PC-3 (cell line): ENCODE data around the gene ANKRD11. TPM values are rescaled to one million over a fixed set of nuclear protein-coding genes. Genes with fewer than 3 reads are reported as not detected.
A peak's percentile ranks its signal among the peaks of the same experiment; 100 is the strongest.

Experiments
- ATAC-seq: fragments of 200-7000 bp; cut with Tn5 transposase; 2 replicates; pipeline ENCODE4 v1.9.1; 2020; ENCODE audit warnings: mild to moderate bottlenecking, moderate library complexity
- BruUV-seq: library from RNA; stranded (reverse); fragments of 400-500 nt; replicated peaks from 2 replicates; lab custom pipeline; 2021; lab: Mats Ljungman, UMichigan
- CTCF ChIA-PET: fragments of 300-600 bp; sonication (Branson Sonifier 250); formaldehyde crosslinking; loops from one replicate; lab custom pipeline; 2022; ENCODE audit warnings: antibody characterized with exemption; lab: Charles Lee
- POLR2A ChIA-PET: fragments of 300-600 bp; sonication (Branson Sonifier 250); formaldehyde crosslinking; loops from one replicate; lab custom pipeline; 2022; ENCODE audit warnings: antibody characterized with exemption; ENCODE audit not compliant: unreplicated experiment; lab: Charles Lee
- DNase-seq: peaks from one replicate; pipeline ENCODE4 v3.0.0-alpha.2; 2015
- H2AFZ ChIP-seq: fragments of 300-600 bp; sonication (generic); 2 replicates; pipeline ENCODE4 v1.6.0; 2016; ENCODE audit warnings: antibody characterized with exemption, low read length
- H3F3A ChIP-seq: fragments of 300-600 bp; sonication (generic); one replicate; pipeline ENCODE4 v1.6.0; 2017; ENCODE audit warnings: antibody characterized with exemption, low read length, control low read depth, mild to moderate bottlenecking; ENCODE audit not compliant: unreplicated experiment
- H3K27ac ChIP-seq: fragments of 300-600 bp; sonication (generic); 2 replicates; pipeline ENCODE4 v1.5.1; 2016; ENCODE audit warnings: mild to moderate bottlenecking, low read length
- H3K27me3 ChIP-seq: fragments of 300-600 bp; sonication (generic); 2 replicates; pipeline ENCODE4 v1.6.1; 2016; ENCODE audit warnings: low read length, mixed read lengths
- H3K36me3 ChIP-seq: fragments of 300-600 bp; sonication (generic); 2 replicates; pipeline ENCODE4 v1.6.1; 2016; ENCODE audit warnings: low read depth, mixed run types, low read length, mixed read lengths
- H3K4me1 ChIP-seq: fragments of 300-600 bp; sonication (generic); 2 replicates; pipeline ENCODE4 v1.5.1; 2016; ENCODE audit warnings: low read length; ENCODE audit not compliant: insufficient read depth
- H3K4me2 ChIP-seq: fragments of 300-600 bp; sonication (generic); 2 replicates; pipeline ENCODE4 v1.6.0; 2016; ENCODE audit warnings: low read length
- H3K4me3 ChIP-seq: fragments of 300-600 bp; sonication (generic); 2 replicates; pipeline ENCODE4 v1.5.1; 2016; ENCODE audit warnings: mild to moderate bottlenecking, low read length, mixed read lengths
- H3K79me2 ChIP-seq: fragments of 300-600 bp; sonication (generic); 2 replicates; pipeline ENCODE4 v1.6.1; 2017; ENCODE audit warnings: low read length, mixed read lengths
- H3K9ac ChIP-seq: fragments of 300-600 bp; sonication (generic); 2 replicates; pipeline ENCODE4 v1.6.0; 2016; ENCODE audit warnings: mild to moderate bottlenecking, low read length
- H3K9me2 ChIP-seq: fragments of 300-600 bp; sonication (generic); replicated peaks from 2 replicates; pipeline ENCODE4 v1.6.1; 2016; ENCODE audit warnings: mixed run types, low read length, mixed read lengths
- H3K9me3 ChIP-seq: fragments of 300-600 bp; sonication (generic); 2 replicates; pipeline ENCODE4 v1.6.1; 2016; ENCODE audit warnings: low read length, mixed read lengths
- H4K20me1 ChIP-seq: fragments of 300-600 bp; sonication (generic); 2 replicates; pipeline ENCODE4 v1.6.1; 2016; ENCODE audit warnings: low read length, mixed read lengths
- EZH2 ChIP-seq: fragments of 300-600 bp; sonication (generic); IDR thresholded peaks from one replicate; pipeline ENCODE4 v1.6.1; 2017; ENCODE audit warnings: antibody characterized with exemption, mild to moderate bottlenecking, low read length; ENCODE audit not compliant: unreplicated experiment
- EZH2phosphoT487 ChIP-seq: fragments of 300-600 bp; sonication (generic); IDR thresholded peaks from 2 replicates; pipeline ENCODE4 v1.6.1; 2018; ENCODE audit warnings: mild to moderate bottlenecking, antibody characterized with exemption, low read length, borderline replicate concordance
- intact Hi-C: fragments of 100-400 bp; cut with micrococcal nuclease; formaldehyde crosslinking; loops from 2 replicates; pipeline ENCODE4 v1.9.0; 2023
- total RNA-seq: library from RNA; depleted of rRNA; stranded (reverse); fragments of >200 nt; gene quantifications from 2 replicates; pipeline ENCODE4 v1.2.3, GENCODE V29; 2014
- TF ChIP-seq, protein P1 (sequence below): fragments of 300-600 bp; sonication (generic); conservative IDR thresholded peaks from 2 replicates; pipeline ENCODE4 v1.5.1; 2017; ENCODE audit warnings: antibody characterized with exemption, low read depth, mild to moderate bottlenecking, low read length

ANKRD11 gene
- total RNA-seq, 1 experiment from 2014 or later, result 65.0 TPM

- TF ChIP-seq EZH2 (no peak), EZH2phosphoT487 (no peak)
- TF ChIP-seq, protein P1, sequence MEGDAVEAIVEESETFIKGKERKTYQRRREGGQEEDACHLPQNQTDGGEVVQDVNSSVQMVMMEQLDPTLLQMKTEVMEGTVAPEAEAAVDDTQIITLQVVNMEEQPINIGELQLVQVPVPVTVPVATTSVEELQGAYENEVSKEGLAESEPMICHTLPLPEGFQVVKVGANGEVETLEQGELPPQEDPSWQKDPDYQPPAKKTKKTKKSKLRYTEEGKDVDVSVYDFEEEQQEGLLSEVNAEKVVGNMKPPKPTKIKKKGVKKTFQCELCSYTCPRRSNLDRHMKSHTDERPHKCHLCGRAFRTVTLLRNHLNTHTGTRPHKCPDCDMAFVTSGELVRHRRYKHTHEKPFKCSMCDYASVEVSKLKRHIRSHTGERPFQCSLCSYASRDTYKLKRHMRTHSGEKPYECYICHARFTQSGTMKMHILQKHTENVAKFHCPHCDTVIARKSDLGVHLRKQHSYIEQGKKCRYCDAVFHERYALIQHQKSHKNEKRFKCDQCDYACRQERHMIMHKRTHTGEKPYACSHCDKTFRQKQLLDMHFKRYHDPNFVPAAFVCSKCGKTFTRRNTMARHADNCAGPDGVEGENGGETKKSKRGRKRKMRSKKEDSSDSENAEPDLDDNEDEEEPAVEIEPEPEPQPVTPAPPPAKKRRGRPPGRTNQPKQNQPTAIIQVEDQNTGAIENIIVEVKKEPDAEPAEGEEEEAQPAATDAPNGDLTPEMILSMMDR, result no peak
Measured at GRCh38 chr16:89345642-89346150, 144.7 kb downstream of the ANKRD11 start.

GRCh38 chr16:89344846-89345611, 145.3 kb downstream of the ANKRD11 start:
- ATAC-seq, result no peak
- DNase-seq, result no peak
- H3K4me2 ChIP-seq, result peak overlapping the region; percentile 80; the same call in 1 of the 2 replicates
- intact Hi-C loops, result no loop called here
- peaks cover 94% of the 10 kb centered on the region for H3K79me2 ChIP-seq
- no peaks in the 10 kb centered on the region for H3K36me3 ChIP-seq
- TF ChIP-seq, protein P1, result no peak
- TF ChIP-seq EZH2, result no peak
- TF ChIP-seq EZH2phosphoT487, result no peak
- H3K4me3 ChIP-seq, result peak overlapping the region; percentile 60
- no peaks in the 10 kb centered on the region for H3K27me3 ChIP-seq
- H3K9me2 ChIP-seq, result no peaks in the 10 kb centered on the region
- no peaks in the 10 kb centered on the region for H3K9me3 ChIP-seq
- peak overlapping the region; percentile 87 for H3K27ac ChIP-seq
- ChIA-PET CTCF (interaction anchor here (0.5 kb wide), 1 partner anchor 16 kb away, joined by 3 read pairs; no protein-coding TSS in a partner anchor), POLR2A (no interaction called here)
- H3K9ac ChIP-seq, result peak overlapping the region; percentile 68; the same call in 1 of the 2 replicates
- H2AFZ ChIP-seq, result no peak overlapping the region
- H3K4me1 ChIP-seq, result peaks cover 26% of the 10 kb centered on the region
- H3F3A ChIP-seq, result no peaks in the 10 kb centered on the region
- no TSS peak for BruUV-seq
- H4K20me1 ChIP-seq, result peaks cover 13% of the 10 kb centered on the region; the same call in 1 of the 2 replicates

More at GRCh38 chr16:89345642-89346150, 144.7 kb downstream of the ANKRD11 start:
- Histone ChIP-seq H3K9ac (no peak overlapping the region), H3K4me3 (no peak overlapping the region), H3F3A (no peaks in the 10 kb centered on the region), H2AFZ (no peak overlapping the region), H3K79me2 (peaks cover 94% of the 10 kb centered on the region), H3K4me2 (no peak overlapping the region), H3K36me3 (no peaks in the 10 kb centered on the region), H3K4me1 (peaks cover 26% of the 10 kb centered on the region), H3K27ac (peak overlapping the region; percentile 16; the same call in 1 of the 2 replicates), H3K9me3 (no peaks in the 10 kb centered on the region), H3K9me2 (no peaks in the 10 kb centered on the region), H3K27me3 (no peaks in the 10 kb centered on the region), H4K20me1 (peaks cover 18% of the 10 kb centered on the region; the same call in 1 of the 2 replicates)
- DNase-seq (peak; percentile 6), ATAC-seq (no peak)
- ChIA-PET CTCF (no interaction called here), POLR2A (interaction anchor here (0.6 kb wide), 1 partner anchor 19 kb away, joined by 4 read pairs; no protein-coding TSS in a partner anchor)
- BruUV-seq, result no TSS peak
- intact Hi-C loops, result no loop called here
